ENCODE measurements around the gene DCAF12. TPM values are rescaled to one million over a fixed set of nuclear protein-coding genes. Genes with fewer than 3 reads are reported as not detected.

Gene DCAF12
- total and polyA plus RNA-seq, 2 of the 13 experiments (the other 11 are each of a cell fraction or from before 2014, with no cell fraction given), result 26.8 to 37.4 TPM

DNA sequence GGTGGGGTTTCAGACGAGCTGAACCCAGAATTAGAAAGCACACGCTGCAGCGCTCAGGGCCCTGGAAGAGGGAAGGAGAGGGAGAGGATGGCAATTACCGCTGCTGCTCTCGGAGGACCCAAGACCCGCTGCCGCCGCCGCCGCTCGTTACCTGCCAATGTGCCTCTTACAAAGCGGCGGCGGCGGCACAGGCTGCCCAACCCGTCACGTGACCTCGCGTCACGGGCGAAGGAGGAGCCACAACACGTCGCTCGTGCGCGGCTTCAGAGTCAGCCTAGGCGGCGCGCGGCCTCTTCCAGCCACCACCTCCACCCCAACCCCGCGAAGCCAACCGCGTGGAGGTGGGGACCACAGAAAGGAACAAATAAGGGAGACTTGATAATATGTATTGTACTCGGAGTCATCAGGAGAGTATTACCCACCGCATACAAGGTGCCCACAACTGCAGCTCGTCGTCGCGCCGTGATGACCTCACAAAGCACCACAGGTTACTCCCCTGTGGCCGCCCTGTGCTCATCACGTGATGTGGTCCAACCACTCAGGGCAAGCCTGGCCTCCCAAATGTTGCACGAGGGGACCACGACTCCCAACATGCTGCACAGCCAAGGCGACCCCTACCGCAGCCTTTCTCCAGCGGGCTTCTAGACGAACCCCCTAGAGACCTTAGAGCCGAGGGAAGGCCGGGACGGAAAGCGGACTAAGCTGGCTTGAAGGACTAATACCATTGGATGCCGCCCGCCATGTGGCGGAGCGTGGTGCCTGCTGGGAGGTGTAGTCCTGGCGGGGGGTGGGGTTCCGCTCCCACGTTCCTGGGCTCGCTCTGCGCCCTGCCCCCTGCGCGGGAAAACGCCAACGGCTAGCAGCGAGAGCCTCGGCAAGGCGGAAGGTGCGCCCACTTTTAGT is 77.5 kb downstream of the DCAF12 start, which contains the start of gene UBAP2 (continued):
- TF ChIP-seq, protein P1, sequence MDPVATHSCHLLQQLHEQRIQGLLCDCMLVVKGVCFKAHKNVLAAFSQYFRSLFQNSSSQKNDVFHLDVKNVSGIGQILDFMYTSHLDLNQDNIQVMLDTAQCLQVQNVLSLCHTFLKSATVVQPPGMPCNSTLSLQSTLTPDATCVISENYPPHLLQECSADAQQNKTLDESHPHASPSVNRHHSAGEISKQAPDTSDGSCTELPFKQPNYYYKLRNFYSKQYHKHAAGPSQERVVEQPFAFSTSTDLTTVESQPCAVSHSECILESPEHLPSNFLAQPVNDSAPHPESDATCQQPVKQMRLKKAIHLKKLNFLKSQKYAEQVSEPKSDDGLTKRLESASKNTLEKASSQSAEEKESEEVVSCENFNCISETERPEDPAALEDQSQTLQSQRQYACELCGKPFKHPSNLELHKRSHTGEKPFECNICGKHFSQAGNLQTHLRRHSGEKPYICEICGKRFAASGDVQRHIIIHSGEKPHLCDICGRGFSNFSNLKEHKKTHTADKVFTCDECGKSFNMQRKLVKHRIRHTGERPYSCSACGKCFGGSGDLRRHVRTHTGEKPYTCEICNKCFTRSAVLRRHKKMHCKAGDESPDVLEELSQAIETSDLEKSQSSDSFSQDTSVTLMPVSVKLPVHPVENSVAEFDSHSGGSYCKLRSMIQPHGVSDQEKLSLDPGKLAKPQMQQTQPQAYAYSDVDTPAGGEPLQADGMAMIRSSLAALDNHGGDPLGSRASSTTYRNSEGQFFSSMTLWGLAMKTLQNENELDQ (CRISPR knock-in tag; IDR thresholded peaks at IDR 0.05; ENCODE audit: borderline replicate concordance), result no peak
- no peak for TF ChIP-seq ATF7 (IDR thresholded peaks at IDR 0.05)
- TF ChIP-seq ATF7 (CRISPR knock-in tag; IDR thresholded peaks at IDR 0.05), result no peak
- peak; percentile 88 for TF ChIP-seq NFYB (CRISPR knock-in tag; IDR thresholded peaks at IDR 0.05)
- no peak for TF ChIP-seq ZSCAN12 (CRISPR knock-in tag; IDR thresholded peaks at IDR 0.05)
- no peak for TF ChIP-seq RARG (CRISPR knock-in tag; IDR thresholded peaks at IDR 0.05; ENCODE audit: low read depth)
- peak; percentile 21; the same call in 1 of the 2 replicates for TF ChIP-seq ZNF749 (CRISPR knock-in tag; IDR thresholded peaks at IDR 0.05; ENCODE audit: borderline replicate concordance)
- no peak for TF ChIP-seq SMAD9 (CRISPR knock-in tag; IDR thresholded peaks at IDR 0.05)
- no peak; the same call in 1 of the 2 replicates for TF ChIP-seq ZNF558 (CRISPR knock-in tag; IDR thresholded peaks at IDR 0.05; ENCODE audit: borderline replicate concordance)
- 0 out of 2 replicates have a peak, but pooled peaks have one; percentile 4 for TF ChIP-seq TEAD2 (CRISPR knock-in tag; IDR thresholded peaks at IDR 0.05)
- peak; percentile 64 for TF ChIP-seq ELF1 (CRISPR knock-in tag; IDR thresholded peaks at IDR 0.05)
- TF ChIP-seq ZNF282 (IDR thresholded peaks at IDR 0.05; ENCODE audit: partially characterized antibody), result no peak
- peak; percentile 38; the same call in 1 of the 2 replicates for TF ChIP-seq ETV5 (CRISPR knock-in tag; IDR thresholded peaks at IDR 0.05; ENCODE audit: borderline replicate concordance)
- TF ChIP-seq ZNF513 (CRISPR knock-in tag; conservative IDR thresholded peaks at IDR 0.05), result no peak
- TF ChIP-seq NFE2L1 (CRISPR knock-in tag; IDR thresholded peaks at IDR 0.05; ENCODE audit: borderline replicate concordance), result no peak
- TF ChIP-seq IRF9 (CRISPR knock-in tag; IDR thresholded peaks at IDR 0.05; ENCODE audit: borderline replicate concordance), result peak; percentile 75; the same call in 1 of the 2 replicates
- 0 out of 2 replicates have a peak, but pooled peaks have one; percentile 70 for TF ChIP-seq ZFP82 (CRISPR knock-in tag; IDR thresholded peaks at IDR 0.05; ENCODE audit: borderline replicate concordance)
- TF ChIP-seq REL (CRISPR knock-in tag; conservative IDR thresholded peaks at IDR 0.05), result no peak; the same call in 1 of the 2 replicates
- peak; percentile 27; the same call in 1 of the 2 replicates for TF ChIP-seq ZNF451 (CRISPR knock-in tag; IDR thresholded peaks at IDR 0.05)
- no peak for TF ChIP-seq SKIL (CRISPR knock-in tag; IDR thresholded peaks at IDR 0.05; ENCODE audit: borderline replicate concordance)
- no peak for TF ChIP-seq DPF2 (CRISPR knock-in tag; IDR thresholded peaks at IDR 0.05; ENCODE audit: borderline replicate concordance, low read depth)
